ENCODE measurements around the gene PDYN.

The PDYN gene

GRCh38 chr20:1992359-1993110, 1.3 kb downstream of the PDYN start:
- no peak for FAIRE-seq

- no peak for FAIRE-seq
These were observed 6.0 kb downstream of the PDYN start for GRCh38 chr20:1987826-1988225.

DNA sequence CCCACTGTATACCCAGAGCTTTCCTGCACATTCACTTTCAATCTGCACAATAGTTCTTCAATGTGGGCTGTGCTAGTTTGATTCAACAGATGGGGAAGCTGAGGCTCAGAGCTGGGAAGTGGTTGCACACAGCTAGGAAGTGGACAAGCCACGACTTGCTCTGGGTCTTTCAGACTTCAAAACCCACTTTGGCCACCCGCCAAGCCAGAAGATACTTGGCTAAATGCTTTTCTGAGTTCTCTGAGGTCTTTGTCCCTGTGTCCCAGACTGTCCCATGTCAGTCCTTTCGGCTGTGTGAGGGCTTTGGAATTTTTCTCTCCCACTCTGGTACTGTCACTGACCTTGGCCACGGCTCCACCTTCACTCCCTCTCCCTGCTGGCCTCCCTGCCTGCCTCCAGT, 10.6 kb downstream of the PDYN start:
- no peak for FAIRE-seq

GRCh38 chr20:1982686-1983085, 11.2 kb downstream of the PDYN start:
- FAIRE-seq = no peak

GRCh38 chr20:1979106-1979778, 14.6 kb downstream of the PDYN start:
- FAIRE-seq = no peak

DNA sequence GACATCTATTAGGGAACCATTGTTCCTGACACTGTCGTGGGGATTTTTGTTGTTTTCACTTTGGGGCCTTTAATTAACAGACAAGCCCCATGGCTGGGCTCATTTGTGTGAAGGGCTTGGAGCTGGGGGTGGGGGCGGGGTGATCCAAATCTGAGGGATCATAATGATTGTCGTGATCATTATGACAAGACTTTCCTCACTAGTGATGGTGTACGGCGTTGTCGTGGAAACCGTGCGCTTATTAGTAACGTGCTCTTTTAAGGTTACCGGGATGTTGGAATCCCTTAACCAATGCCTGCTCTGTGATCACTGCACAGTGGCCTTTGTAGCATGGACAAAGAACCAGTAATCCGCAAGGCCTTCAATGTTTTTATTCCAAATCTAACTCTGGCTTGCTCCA, 18.6 kb downstream of the PDYN start:
- no peak for FAIRE-seq

DNA sequence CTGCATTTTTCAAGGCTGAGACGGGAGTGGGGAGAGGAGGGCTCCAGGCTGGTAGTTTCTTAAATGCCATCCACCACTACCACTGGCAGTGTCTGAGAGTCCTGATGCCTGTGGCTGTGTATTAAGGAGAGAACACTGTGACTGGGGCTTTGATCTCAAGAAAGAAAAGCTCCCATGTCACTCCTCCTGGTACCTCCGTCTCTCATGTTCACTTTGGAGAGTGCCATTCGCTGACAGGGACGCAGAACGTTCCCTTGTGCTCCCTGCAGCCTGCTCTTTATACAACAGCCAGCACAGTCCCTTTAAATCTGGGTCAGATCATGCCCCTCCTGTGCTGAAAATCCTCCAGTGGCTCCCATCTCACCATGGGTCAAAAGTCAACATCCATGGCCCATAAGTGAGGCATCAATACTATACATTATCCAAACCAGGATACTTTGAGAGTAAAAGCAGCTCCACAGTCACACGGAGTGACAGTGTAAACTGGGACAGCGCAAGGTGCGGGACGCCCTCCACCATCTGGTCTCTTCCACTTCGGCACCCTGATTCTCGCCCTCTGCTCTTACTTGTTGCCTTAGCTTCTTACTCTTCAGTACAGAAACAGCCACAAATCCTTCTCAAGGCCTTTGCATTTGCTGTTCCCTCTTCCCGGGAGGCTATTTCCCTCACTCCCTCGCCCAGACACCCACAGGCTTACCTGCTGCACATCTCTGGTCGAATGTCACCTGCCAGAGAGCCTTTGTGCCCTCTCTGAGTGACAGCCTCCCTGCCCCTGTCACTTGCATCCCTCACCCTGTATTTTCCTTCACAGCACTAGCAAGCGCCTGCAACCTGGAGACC, 20.0 kb downstream of the PDYN start:
- no peak for FAIRE-seq

- FAIRE-seq = no peak
These were observed 21.8 kb downstream of the PDYN start for GRCh38 chr20:1971893-1972586.

- FAIRE-seq = no peak
These were observed 24.9 kb downstream of the PDYN start for GRCh38 chr20:1968964-1969363.

GRCh38 chr20:1965520-1966351, 28.1 kb downstream of the PDYN start:
- no peak for FAIRE-seq

DNA sequence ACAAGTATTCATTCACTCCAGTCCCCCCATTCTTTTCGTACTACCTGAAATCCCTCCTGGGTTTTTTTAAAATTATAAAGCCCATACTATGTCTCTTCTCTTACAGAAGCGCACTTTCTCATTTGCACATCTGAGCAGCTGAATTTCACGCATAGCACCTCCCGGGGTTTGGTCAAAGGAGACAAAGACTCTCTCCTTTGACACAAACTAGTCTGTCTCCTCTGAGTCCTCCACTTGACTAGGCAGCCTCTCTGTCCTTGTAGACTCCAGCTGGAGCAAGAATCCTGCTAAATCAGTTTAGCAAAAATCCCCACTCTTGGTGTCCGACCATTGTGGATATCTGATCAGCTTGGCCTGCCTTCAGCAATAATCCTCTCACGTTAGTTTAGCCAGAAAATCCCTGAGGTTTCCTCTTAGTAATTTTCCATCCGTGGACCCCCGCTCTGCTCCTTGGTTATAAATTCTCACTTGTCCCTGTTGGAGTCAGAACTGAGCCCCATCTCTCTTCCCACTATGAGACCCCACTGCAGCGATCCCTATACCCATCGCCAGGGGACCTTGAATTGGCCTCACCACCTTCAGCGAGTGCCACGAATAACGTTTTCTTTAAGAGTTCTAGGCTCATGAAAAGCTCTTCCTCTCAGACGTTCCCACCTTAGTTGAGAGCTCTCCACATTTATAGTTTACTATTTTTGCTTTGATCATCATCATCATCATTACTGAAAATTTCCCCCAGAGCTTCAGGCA, 29.0 kb downstream of the PDYN start:
- FAIRE-seq = no peak

- FAIRE-seq = no peak
These were observed 29.8 kb downstream of the PDYN start for GRCh38 chr20:1964061-1964460.

DNA sequence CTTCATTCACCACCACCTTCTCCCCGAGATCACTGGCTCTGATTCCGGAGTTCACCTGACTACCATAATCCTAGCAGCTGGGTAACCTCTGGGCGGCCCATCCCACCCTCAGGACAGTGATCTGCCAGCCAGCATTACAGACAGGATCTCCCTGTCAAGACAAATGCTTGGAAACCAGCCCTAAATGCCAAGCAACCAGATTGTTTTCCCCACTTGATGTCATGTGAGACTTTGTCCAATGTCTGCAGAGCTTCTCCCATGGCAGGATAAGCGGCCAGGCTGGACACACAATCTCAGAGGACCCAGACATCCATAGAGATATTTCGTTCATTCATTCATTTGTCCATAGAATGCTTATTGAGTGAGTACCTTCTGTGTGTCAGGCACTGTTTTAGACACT, 32.5 kb downstream of the PDYN start:
- FAIRE-seq = no peak

GRCh38 chr20:1959156-1959555, 34.7 kb downstream of the PDYN start:
- no peak for FAIRE-seq

- no peak for FAIRE-seq
These were observed 35.4 kb downstream of the PDYN start for GRCh38 chr20:1958426-1958825.

DNA sequence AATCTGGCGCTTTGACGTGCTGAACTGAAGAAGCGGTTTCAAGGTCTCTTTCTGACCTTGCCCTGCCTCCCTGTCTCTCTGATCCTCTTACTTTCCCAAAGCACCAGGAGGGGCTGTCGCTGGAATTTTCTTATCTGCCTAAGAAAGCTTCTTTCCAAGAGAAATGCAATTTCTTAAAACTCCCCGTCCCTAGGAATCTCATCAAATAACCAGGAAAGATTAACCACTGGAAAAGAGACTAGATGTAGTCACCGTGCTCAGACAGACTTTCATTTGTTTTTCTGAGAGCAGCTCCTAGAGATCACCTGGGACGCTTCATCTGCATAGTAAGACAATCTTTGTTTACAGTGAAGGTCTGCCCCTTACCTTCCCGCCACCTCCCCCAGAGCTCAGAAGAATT, 38.6 kb downstream of the PDYN start:
- no peak for FAIRE-seq

GRCh38 chr20:1953621-1954020, 40.2 kb downstream of the PDYN start:
- no peak for FAIRE-seq

GRCh38 chr20:1952737-1953530, 40.9 kb downstream of the PDYN start:
- FAIRE-seq = no peak

GRCh38 chr20:1951436-1952115, 42.3 kb downstream of the PDYN start:
- FAIRE-seq = no peak

- no peak for FAIRE-seq
These were observed 43.0 kb downstream of the PDYN start for GRCh38 chr20:1950836-1951235.
